ENCODE data around the gene CCDC88C.

DNA sequence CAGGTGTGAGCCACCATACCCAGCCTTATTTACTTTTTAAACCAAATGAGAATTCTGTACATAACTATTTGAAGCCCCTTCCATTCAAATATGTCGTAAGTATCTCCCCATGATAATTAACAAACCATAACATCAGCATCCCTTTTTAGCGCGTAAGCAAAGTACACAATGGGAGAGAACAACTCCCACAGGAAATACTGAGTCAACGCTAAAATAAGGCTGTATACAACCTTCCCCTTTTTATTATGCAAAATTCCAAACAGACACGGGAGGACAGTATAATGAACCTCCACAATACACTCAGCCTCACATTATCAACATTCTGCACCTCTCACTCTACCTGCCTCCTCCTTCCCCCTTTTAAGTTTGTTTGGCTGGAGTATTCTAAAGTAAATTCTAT lies 73.5 kb downstream of the CCDC88C start:
- TF ChIP-seq, protein P1, sequence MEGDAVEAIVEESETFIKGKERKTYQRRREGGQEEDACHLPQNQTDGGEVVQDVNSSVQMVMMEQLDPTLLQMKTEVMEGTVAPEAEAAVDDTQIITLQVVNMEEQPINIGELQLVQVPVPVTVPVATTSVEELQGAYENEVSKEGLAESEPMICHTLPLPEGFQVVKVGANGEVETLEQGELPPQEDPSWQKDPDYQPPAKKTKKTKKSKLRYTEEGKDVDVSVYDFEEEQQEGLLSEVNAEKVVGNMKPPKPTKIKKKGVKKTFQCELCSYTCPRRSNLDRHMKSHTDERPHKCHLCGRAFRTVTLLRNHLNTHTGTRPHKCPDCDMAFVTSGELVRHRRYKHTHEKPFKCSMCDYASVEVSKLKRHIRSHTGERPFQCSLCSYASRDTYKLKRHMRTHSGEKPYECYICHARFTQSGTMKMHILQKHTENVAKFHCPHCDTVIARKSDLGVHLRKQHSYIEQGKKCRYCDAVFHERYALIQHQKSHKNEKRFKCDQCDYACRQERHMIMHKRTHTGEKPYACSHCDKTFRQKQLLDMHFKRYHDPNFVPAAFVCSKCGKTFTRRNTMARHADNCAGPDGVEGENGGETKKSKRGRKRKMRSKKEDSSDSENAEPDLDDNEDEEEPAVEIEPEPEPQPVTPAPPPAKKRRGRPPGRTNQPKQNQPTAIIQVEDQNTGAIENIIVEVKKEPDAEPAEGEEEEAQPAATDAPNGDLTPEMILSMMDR (IDR thresholded peaks at IDR 0.05): no peak
- TF ChIP-seq POLR2A (IDR thresholded peaks at IDR 0.05): no peak
